ENCODE measurements around the gene ZNF677. TPM values are rescaled to one million over a fixed set of nuclear protein-coding genes. Genes with fewer than 3 reads are reported as not detected.
"Not testable (repeated sequence)": the region's sequence is repeated elsewhere in the genome, so short reads cannot be mapped to it uniquely, and the experiment has no call there.

ZNF677 gene
- polyA plus RNA-seq (2012; ENCODE audit: insufficient read depth, insufficient read length): not detected

GRCh38 chr19:53254411-53255341 lies at the start of gene ZNF677:
Gene ZNF677, minus strand, starts transcription at chr19:53254873. Its CDS starts 3,323 bp downstream, at chr19:53251550.
- no peak for DNase-seq (ENCODE audit: low read depth, low spot score)
- H3K4me3 ChIP-seq (ENCODE audit: low read length): no peak within 1 kb of the TSS

DNA sequence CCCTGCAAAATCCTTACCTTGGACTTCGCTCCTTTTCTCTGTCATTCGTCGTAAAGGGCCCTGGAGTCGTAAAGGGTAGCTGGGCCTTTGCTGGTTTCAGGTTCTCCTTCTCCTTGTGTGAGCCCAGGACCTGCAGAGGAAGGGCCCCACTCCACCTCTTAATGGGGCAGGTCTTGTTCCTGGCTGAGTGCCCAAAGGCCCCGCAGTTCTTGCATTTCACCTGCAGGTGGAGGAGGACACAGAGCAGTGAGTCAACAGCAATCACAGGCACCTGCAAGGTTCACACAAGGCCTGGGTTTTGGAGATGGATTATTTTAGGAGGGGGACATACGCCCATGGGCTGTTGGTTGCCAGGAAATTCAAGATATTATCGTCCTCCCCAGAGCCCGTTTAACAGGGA lies 46.7 kb upstream of the ZNF677 start:
- DNase-seq (ENCODE audit: low read depth, low spot score); H3K4me3 ChIP-seq (ENCODE audit: low read length): not testable (repeated sequence)

DNA sequence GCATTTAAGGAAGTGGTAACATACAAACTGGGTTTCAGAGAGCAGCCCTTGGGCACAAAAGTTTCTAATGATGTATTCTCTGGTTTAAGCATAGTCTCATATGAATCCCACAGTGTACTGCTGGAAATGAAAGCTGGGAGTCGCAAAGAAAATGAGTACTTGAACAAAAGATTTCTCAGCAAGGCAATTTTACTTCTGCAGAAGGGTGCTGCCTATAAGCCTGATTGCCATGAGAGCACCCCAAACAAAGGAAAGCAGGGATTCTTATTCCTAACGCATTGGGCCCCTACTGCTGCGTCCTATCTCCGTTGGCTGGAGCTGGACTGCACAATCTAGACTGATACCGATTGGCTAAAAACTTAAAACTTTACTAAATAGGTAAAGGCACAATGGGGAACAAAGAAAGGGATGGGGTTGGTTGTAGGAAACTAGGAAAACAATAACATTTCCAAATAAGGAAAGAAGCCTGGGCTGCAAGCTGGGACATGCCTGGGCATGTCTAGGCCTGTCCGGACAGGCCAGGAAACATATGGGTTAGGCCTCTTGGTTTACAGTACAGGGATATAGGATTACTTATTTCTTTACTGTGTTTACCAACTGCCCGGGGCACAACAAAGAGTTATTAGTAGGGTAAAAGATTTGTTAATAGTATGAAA lies 40.2 kb upstream of the ZNF677 start:
- H3K4me3 ChIP-seq (ENCODE audit: low read length): no peak overlapping the region
- DNase-seq (ENCODE audit: low read depth, low spot score): no peak

GRCh38 chr19:53290758-53291549 lies 36.3 kb upstream of the ZNF677 start:
- no peak overlapping the region for H3K4me3 ChIP-seq (ENCODE audit: low read length)
- no peak for DNase-seq (ENCODE audit: low read depth, low spot score)

- no peak for DNase-seq (ENCODE audit: low read depth, low spot score)
- no peak overlapping the region for H3K4me3 ChIP-seq (ENCODE audit: low read length)
These were observed 30.4 kb upstream of the ZNF677 start for GRCh38 chr19:53285087-53285486.

- not testable (repeated sequence) for DNase-seq (ENCODE audit: low read depth, low spot score); H3K4me3 ChIP-seq (ENCODE audit: low read length)
These were observed 27.3 kb upstream of the ZNF677 start for GRCh38 chr19:53281947-53282346.

DNA sequence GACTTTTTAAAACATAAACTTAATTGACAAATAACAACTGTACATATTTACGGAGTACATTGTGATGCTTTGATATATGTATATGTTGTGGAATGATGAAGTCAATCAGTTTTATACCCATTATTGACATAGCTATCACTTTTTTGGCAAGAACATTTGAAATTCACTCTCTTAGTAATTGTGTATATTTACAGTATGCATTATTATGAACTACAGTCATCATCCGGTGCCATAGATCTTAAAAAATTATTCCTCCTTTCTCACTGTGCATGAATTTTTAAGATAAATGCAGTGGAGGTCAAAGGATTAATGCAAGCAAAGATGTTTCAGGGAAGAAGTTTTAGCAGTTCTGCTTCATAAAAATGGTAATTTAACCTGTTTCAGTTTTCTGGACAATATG lies 20.8 kb upstream of the ZNF677 start:
- DNase-seq (ENCODE audit: low read depth, low spot score): no peak
- no peak overlapping the region for H3K4me3 ChIP-seq (ENCODE audit: low read length)

DNA sequence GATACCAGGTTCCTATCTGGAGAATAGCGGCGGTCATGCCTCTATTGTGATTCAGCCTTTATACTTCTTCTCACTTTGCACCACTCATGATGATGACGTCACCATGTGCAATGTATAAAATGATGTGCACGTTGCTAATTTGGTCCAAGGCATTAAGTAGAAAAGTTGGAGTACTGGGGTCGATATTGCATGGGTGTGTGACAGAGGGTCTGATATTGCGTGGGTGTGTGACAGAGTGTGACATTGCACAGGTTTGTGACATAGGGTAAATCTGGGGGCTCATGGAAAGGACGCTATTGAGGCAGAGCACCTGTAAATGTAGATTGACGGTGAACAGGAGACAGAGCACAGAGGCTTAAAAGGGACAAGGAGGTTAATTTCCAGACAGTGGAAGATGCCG lies 17.4 kb upstream of the ZNF677 start:
- DNase-seq (ENCODE audit: low read depth, low spot score): no peak

GRCh38 chr19:53269861-53270260 lies 15.2 kb upstream of the ZNF677 start:
- not testable (repeated sequence) for DNase-seq (ENCODE audit: low read depth, low spot score); H3K4me3 ChIP-seq (ENCODE audit: low read length)

More for the DNA sequence above, 17.4 kb upstream of the ZNF677 start:
- H3K4me3 ChIP-seq (ENCODE audit: low read length): no peak overlapping the region

DNA sequence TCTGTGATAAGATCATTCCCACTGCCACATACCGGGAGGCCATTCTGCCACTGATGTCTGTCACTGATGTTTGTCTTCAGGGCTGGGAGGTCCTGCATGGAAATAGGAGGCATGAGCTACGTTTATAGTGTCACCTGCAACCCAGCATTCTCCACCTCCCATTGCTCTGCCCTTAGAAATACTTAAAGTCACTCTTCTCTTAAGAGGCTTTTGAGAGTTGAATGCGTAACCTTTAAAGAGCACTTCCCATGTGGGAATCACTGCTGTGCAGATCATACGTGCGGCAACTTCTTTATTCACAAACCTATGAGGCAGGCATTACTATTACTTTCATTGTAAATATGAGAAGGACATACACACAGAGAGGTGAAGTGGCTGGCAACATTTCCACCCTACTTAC lies 12.9 kb upstream of the ZNF677 start, which contains the start of gene VN1R4:
Gene VN1R4 (minus strand): TSS at position 101 of the 400 bp plus-strand sequence. CDS start 58 bp downstream, at position 43.
- DNase-seq (ENCODE audit: low read depth, low spot score); H3K4me3 ChIP-seq (ENCODE audit: low read length): not testable (repeated sequence)

GRCh38 chr19:53257715-53258342 lies 3.2 kb upstream of the ZNF677 start, which contains the start of gene VN1R2:
Gene VN1R2, plus strand, starts transcription at chr19:53258292. Its CDS starts 84 bp downstream, at chr19:53258376.
- not testable (repeated sequence) for DNase-seq (ENCODE audit: low read depth, low spot score); H3K4me3 ChIP-seq (ENCODE audit: low read length)

GRCh38 chr19:53246498-53246897 lies 8.2 kb downstream of the ZNF677 start:
- DNase-seq (ENCODE audit: low read depth, low spot score): no peak
- H3K4me3 ChIP-seq (ENCODE audit: low read length): no peak overlapping the region

GRCh38 chr19:53237114-53237777 lies 17.4 kb downstream of the ZNF677 start:
- H3K4me3 ChIP-seq (ENCODE audit: low read length): no peak overlapping the region
- no peak for DNase-seq (ENCODE audit: low read depth, low spot score)

DNA sequence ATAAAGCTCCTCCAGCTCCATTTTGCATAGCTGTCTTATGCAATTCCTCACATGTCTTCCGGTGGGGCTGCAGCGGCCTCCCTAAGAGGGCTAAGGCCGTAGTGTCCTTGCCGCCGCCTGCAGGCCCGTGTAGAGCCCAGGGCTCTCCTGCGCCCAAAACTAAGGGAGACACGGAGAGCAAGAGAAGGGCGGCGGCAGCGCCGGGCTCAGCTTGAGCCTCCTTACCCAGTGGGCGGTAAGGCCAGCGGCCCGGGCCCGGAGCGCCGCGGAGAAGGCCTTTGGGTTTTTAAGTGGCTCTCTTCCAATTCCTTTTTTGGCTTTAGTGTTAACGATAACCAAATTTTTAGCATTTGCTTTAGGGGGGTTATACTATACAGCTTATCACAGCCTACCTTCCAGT lies 30.1 kb downstream of the ZNF677 start:
- no peak for DNase-seq (ENCODE audit: low read depth, low spot score)

GRCh38 chr19:53222716-53223115 lies 32.0 kb downstream of the ZNF677 start:
- H3K4me3 ChIP-seq (ENCODE audit: low read length); DNase-seq (ENCODE audit: low read depth, low spot score): not testable (repeated sequence)

More for the DNA sequence above, 30.1 kb downstream of the ZNF677 start:
- H3K4me3 ChIP-seq (ENCODE audit: low read length): no peak overlapping the region

DNA sequence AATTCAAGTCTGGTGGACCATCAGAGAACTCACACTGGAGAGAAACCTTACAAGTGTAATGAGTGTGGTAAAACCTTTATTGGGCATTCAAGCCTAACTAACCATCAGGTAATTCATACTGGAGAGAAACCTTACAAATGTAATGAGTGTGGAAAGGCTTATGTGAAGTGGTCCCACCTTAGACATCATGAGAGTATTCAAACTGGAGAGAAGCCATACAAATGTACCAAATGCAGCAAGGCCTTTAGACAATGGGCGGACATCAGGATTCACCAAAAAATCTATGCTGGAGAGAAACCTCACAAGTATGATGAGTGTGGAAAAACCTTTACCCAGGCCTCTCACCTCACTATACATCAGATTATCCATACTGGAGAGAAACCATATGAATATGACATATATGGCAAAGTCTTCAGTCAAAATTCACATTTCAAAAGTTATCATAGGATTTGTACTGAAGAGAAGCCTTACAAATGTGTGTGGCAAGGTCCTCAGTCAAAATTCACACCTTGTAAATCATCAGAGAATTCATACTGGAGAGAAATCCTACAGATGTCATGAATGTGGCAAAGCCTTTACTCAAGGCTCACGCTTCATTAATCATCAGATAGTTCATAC lies 41.9 kb downstream of the ZNF677 start:
- no peak for DNase-seq (ENCODE audit: low read depth, low spot score)
- no peak overlapping the region for H3K4me3 ChIP-seq (ENCODE audit: low read length)

DNA sequence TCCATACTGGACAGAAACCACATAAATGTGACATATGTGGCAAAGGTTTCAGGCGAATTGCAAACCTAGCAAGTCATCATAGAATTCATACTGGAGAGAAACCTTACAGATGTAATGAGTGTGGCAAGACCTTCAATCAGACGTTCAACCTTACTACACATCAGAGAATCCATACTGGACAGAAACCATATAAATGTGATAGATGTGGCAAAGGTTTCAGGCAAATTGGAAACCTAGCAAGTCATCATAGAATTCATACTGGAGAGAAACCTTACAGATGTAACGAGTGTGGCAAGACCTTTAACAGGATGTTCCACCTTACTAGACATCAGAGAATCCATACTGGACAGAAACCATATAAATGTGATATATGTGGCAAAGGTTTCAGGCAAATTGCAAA lies 43.1 kb downstream of the ZNF677 start:
- not testable (repeated sequence) for H3K4me3 ChIP-seq (ENCODE audit: low read length); DNase-seq (ENCODE audit: low read depth, low spot score)

Measured in Jurkat, Clone E6-1 (cell line).